HL-60 (cell line): Measurements from ENCODE around the gene FRMD3.
A peak's percentile ranks its signal among the peaks of the same experiment; 100 is the strongest.
"Not testable (repeated sequence)": the region's sequence is repeated elsewhere in the genome, so short reads cannot be mapped to it uniquely, and the experiment has no call there.

Experiments
- DNase-seq, 2 experiments: peaks; one replicate each; pipeline ENCODE4 v3.0.0-alpha.2; 2010 to 2020; ENCODE audit warnings: low read depth in 1 of 2, low spot score in 1 of 2
- H3K27ac ChIP-seq: fragments of 250-450 bp; sonication (Bioruptor Pico); replicated peaks from 2 replicates; pipeline ENCODE4 v1.5.1; 2020; ENCODE audit warnings: mild to moderate bottlenecking, moderate library complexity
- H3K27me3 ChIP-seq: fragments of 250-450 bp; sonication (Bioruptor Pico); 2 replicates; pipeline ENCODE4 v1.5.1; 2021; ENCODE audit warnings: mild to moderate bottlenecking, moderate library complexity; ENCODE audit not compliant: insufficient read depth, poor library complexity, severe bottlenecking
- H3K4me3 ChIP-seq: replicated peaks from 2 replicates; pipeline ENCODE4 v1.5.1; 2011; ENCODE audit warnings: mild to moderate bottlenecking, control low read depth, low read length; ENCODE audit not compliant: insufficient read depth
- GABPA ChIP-seq: IDR thresholded peaks from 2 replicates; pipeline ENCODE4 v1.6.1; 2012; ENCODE audit warnings: low read depth
- POLR2AphosphoS5 ChIP-seq: IDR thresholded peaks from 2 replicates; pipeline ENCODE4 v1.6.1; 2012; ENCODE audit warnings: low read depth
- SPI1 ChIP-seq: IDR thresholded peaks from 2 replicates; pipeline ENCODE4 v1.6.1; 2012; ENCODE audit warnings: low read depth, mild to moderate bottlenecking, borderline replicate concordance
- TF ChIP-seq, protein P1 (sequence below): IDR thresholded peaks from one replicate; pipeline ENCODE4 v1.5.1; 2011; ENCODE audit warnings: low read length, control low read depth, inconsistent platforms; ENCODE audit not compliant: insufficient read depth
- TF ChIP-seq, protein P2 (sequence below): IDR thresholded peaks from 2 replicates; pipeline ENCODE4 v1.6.1; 2012; ENCODE audit warnings: low read depth; ENCODE audit not compliant: insufficient replicate concordance

The FRMD3 gene

GRCh38 chr9:83362341-83362995, 175.7 kb downstream of the FRMD3 start:
- Histone ChIP-seq H3K27me3 (no peaks in the 10 kb centered on the region), H3K4me3 (no peak overlapping the region), H3K27ac (no peak overlapping the region)
- TF ChIP-seq SPI1, result no peak
- TF ChIP-seq, protein P1, sequence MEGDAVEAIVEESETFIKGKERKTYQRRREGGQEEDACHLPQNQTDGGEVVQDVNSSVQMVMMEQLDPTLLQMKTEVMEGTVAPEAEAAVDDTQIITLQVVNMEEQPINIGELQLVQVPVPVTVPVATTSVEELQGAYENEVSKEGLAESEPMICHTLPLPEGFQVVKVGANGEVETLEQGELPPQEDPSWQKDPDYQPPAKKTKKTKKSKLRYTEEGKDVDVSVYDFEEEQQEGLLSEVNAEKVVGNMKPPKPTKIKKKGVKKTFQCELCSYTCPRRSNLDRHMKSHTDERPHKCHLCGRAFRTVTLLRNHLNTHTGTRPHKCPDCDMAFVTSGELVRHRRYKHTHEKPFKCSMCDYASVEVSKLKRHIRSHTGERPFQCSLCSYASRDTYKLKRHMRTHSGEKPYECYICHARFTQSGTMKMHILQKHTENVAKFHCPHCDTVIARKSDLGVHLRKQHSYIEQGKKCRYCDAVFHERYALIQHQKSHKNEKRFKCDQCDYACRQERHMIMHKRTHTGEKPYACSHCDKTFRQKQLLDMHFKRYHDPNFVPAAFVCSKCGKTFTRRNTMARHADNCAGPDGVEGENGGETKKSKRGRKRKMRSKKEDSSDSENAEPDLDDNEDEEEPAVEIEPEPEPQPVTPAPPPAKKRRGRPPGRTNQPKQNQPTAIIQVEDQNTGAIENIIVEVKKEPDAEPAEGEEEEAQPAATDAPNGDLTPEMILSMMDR, result no peak
- TF ChIP-seq GABPA, result no peak
- TF ChIP-seq, protein P2, sequence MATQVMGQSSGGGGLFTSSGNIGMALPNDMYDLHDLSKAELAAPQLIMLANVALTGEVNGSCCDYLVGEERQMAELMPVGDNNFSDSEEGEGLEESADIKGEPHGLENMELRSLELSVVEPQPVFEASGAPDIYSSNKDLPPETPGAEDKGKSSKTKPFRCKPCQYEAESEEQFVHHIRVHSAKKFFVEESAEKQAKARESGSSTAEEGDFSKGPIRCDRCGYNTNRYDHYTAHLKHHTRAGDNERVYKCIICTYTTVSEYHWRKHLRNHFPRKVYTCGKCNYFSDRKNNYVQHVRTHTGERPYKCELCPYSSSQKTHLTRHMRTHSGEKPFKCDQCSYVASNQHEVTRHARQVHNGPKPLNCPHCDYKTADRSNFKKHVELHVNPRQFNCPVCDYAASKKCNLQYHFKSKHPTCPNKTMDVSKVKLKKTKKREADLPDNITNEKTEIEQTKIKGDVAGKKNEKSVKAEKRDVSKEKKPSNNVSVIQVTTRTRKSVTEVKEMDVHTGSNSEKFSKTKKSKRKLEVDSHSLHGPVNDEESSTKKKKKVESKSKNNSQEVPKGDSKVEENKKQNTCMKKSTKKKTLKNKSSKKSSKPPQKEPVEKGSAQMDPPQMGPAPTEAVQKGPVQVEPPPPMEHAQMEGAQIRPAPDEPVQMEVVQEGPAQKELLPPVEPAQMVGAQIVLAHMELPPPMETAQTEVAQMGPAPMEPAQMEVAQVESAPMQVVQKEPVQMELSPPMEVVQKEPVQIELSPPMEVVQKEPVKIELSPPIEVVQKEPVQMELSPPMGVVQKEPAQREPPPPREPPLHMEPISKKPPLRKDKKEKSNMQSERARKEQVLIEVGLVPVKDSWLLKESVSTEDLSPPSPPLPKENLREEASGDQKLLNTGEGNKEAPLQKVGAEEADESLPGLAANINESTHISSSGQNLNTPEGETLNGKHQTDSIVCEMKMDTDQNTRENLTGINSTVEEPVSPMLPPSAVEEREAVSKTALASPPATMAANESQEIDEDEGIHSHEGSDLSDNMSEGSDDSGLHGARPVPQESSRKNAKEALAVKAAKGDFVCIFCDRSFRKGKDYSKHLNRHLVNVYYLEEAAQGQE, result no peak
- TF ChIP-seq POLR2AphosphoS5, result no peak
- no peak for DNase-seq

GRCh38 chr9:83359039-83359438, 179.2 kb downstream of the FRMD3 start:
- H3K27ac ChIP-seq, result no peak overlapping the region
- H3K27me3 ChIP-seq, result no peaks in the 10 kb centered on the region
- no peak for DNase-seq
- TF ChIP-seq GABPA, result no peak
- no peak overlapping the region for H3K4me3 ChIP-seq

DNA sequence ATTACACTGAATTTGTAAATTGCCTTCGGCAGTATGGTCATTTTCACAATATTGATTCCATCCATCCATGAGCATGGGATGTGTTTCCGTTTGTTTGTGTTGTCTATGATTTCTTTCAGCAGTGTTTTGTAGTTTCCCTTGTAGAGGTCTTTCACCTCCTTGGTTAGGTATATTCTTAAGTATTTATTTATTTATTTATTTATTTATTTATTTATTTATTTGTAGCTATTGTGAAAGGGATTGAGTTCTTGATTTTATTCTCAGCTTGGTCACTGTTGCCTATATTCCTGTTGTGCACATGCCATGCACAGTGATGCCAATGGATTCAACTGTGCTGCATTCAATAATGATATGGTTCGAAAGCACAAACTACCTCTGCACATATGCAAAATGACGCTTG, 179.7 kb downstream of the FRMD3 start:
- H3K4me3 ChIP-seq, DNase-seq, H3K27me3 ChIP-seq, H3K27ac ChIP-seq: not testable (repeated sequence)

GRCh38 chr9:83355729-83356151, 182.5 kb downstream of the FRMD3 start:
- no peak for TF ChIP-seq SPI1
- TF ChIP-seq GABPA, result no peak
- TF ChIP-seq, protein P1, result no peak
- TF ChIP-seq, protein P2, result no peak
- TF ChIP-seq POLR2AphosphoS5, result no peak
- no peak for DNase-seq
- no peaks in the 10 kb centered on the region for H3K27me3 ChIP-seq
- no peak overlapping the region for H3K4me3 ChIP-seq
- no peak overlapping the region for H3K27ac ChIP-seq

DNA sequence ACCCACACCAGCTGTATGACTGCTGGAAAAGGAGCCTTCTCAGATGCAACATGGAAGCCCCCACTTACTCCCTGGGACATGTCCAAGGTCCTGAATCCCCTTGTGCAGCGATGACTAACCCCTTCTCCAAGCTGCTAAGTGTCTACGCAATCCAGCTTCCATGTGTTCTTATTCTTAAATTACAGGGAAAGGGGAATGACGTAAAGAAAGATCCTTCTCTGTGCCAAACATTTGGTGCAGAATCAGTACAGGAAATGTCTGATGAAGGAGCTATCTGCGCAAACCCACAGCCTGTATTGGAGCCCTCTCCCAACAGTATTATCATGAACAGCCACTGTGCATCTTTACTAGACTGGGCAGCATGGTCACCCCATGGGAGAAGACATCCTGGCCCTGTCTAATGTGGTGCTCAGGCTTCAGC, 183.2 kb downstream of the FRMD3 start:
- TF ChIP-seq, protein P2, result peak; percentile 90
- TF ChIP-seq, protein P1, result no peak
- TF ChIP-seq SPI1, result no peak
- TF ChIP-seq GABPA, result no peak
- Histone ChIP-seq H3K4me3 (no peak overlapping the region), H3K27ac (no peak overlapping the region), H3K27me3 (no peaks in the 10 kb centered on the region)
- DNase-seq, result no peak
